Measurements from ENCODE around the gene TMEM123. TPM values are rescaled to one million over a fixed set of nuclear protein-coding genes. Genes with fewer than 3 reads are reported as not detected.

Gene TMEM123, protein sequence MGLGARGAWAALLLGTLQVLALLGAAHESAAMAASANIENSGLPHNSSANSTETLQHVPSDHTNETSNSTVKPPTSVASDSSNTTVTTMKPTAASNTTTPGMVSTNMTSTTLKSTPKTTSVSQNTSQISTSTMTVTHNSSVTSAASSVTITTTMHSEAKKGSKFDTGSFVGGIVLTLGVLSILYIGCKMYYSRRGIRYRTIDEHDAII
- total RNA-seq: 188 TPM
- polyA plus RNA-seq: 98.0 TPM

DNA sequence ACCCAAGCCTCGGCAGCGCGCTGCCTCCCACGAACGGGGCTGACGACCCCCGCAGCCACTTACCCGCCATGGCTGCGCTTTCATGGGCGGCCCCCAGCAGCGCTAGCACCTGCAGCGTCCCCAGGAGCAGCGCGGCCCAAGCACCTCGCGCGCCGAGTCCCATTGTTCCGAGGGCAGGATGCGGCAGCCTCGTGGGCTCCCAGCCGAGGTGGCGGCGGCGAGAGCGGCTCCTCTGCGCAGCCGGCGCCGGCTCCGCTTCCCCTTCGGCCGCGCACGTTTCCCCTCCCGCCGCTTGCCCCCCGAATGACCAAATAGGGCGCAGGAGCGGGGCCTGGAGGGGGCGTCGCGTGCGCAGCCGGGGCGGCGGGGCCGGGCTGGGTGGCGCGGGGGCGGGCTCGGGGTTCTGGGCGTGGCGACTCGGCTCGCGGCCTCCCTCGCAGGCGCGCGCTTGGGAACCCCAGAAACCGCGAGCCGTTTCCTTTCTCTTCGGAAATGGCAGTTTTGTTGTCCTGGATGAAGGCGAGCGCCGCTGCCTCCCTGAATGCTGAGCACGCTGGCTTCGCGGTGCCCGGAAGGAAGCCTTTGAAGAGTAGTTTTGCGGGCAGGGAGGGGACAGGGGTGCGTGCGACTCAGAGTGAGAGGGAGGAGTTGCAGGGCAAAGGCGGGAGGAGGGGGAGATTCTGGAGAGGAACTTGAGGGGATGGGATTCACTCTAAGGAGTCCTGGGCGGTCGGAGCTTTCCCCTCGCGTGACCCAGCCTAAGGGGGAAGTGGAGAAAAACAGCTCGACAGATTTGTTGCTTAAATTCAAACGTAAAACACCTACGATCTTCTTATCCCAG lies at the start of gene TMEM123:
Gene TMEM123, minus strand, starts transcription at position 305 of the 841 bp plus-strand sequence. Its CDS starts 142 bp downstream, at position 163.
- Histone ChIP-seq H3K4me3 (ENCODE audit: low read depth, low read length) (peak within 1 kb of the TSS; percentile 82), H3K4me1 (ENCODE audit: insufficient read depth) (peaks cover 2% of the 10 kb centered on the region), H3K27ac (ENCODE audit: low read depth) (peak within 1 kb of the TSS; percentile 77), H3K36me3 (ENCODE audit: insufficient read depth) (peaks cover 2% of the 10 kb centered on the region)
- peak; percentile 51 for DNase-seq (ENCODE audit: extremely low spot score)
- WGBS: under 1% methylated on average over 83 of the region's 83 CpGs

DNA sequence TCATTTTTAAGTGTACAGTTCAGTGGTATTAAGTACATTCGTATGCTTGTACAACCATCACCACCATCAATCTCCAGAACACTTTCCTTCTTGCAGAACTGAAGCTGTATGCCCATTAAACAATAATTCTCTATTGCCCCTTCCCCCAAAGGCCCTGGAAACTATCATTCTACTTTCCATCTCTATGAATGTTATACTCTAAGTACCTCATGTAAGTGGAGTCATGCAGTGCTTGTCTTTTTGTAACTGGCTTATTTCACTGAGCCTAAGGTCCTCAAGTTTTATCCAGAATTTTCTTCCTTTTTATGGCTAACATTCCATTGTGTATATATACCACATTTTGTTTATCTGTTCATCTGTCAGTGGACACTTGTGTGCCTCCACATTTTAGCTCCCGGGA lies 48.3 kb upstream of the TMEM123 start:
- Histone ChIP-seq H3K27ac (ENCODE audit: low read depth) (no peak overlapping the region), H3K4me1 (ENCODE audit: insufficient read depth) (no peaks in the 10 kb centered on the region), H3K4me3 (ENCODE audit: low read depth, low read length) (no peak overlapping the region), H3K36me3 (ENCODE audit: insufficient read depth) (no peaks in the 10 kb centered on the region)
- WGBS: 69% methylated on average over 2 of the region's 2 CpGs
- DNase-seq (ENCODE audit: extremely low spot score): no peak

- 28% methylated on average over 2 of the region's 2 CpGs for whole genome bisulfite sequencing
- Histone ChIP-seq H3K27ac (ENCODE audit: low read depth) (no peak overlapping the region), H3K36me3 (ENCODE audit: insufficient read depth) (no peaks in the 10 kb centered on the region), H3K4me1 (ENCODE audit: insufficient read depth) (no peaks in the 10 kb centered on the region), H3K4me3 (ENCODE audit: low read depth, low read length) (no peak overlapping the region)
- DNase-seq (ENCODE audit: extremely low spot score): no peak
Observed at GRCh38 chr11:102499931-102500330, 47.4 kb upstream of the TMEM123 start.

GRCh38 chr11:102499151-102499550 lies 46.6 kb upstream of the TMEM123 start:
- H3K4me1 ChIP-seq (ENCODE audit: insufficient read depth): no peaks in the 10 kb centered on the region
- H3K36me3 ChIP-seq (ENCODE audit: insufficient read depth): no peaks in the 10 kb centered on the region
- WGBS: 88% methylated on average over 3 of the region's 3 CpGs
- H3K4me3 ChIP-seq (ENCODE audit: low read depth, low read length): no peak overlapping the region
- no peak overlapping the region for H3K27ac ChIP-seq (ENCODE audit: low read depth)
- DNase-seq (ENCODE audit: extremely low spot score): no peak

- Histone ChIP-seq H3K36me3 (ENCODE audit: insufficient read depth) (no peaks in the 10 kb centered on the region), H3K27ac (ENCODE audit: low read depth) (no peak overlapping the region), H3K4me1 (ENCODE audit: insufficient read depth) (no peaks in the 10 kb centered on the region), H3K4me3 (ENCODE audit: low read depth, low read length) (no peak overlapping the region)
- WGBS: 72% methylated on average over 4 of the region's 4 CpGs
- DNase-seq (ENCODE audit: extremely low spot score): no peak
Observed at GRCh38 chr11:102497061-102497460, 44.5 kb upstream of the TMEM123 start.

- no peaks in the 10 kb centered on the region for H3K4me1 ChIP-seq (ENCODE audit: insufficient read depth)
- H3K4me3 ChIP-seq (ENCODE audit: low read depth, low read length): no peak overlapping the region
- no peak overlapping the region for H3K27ac ChIP-seq (ENCODE audit: low read depth)
- 34% methylated on average over 12 of the region's 12 CpGs for WGBS
- DNase-seq (ENCODE audit: extremely low spot score): peak; percentile 67
- no peaks in the 10 kb centered on the region for H3K36me3 ChIP-seq (ENCODE audit: insufficient read depth)
Observed at GRCh38 chr11:102495161-102496042, 42.8 kb upstream of the TMEM123 start.

GRCh38 chr11:102494216-102494615 lies 41.7 kb upstream of the TMEM123 start:
- no peak overlapping the region for H3K27ac ChIP-seq (ENCODE audit: low read depth)
- no peak for DNase-seq (ENCODE audit: extremely low spot score)
- no peak overlapping the region for H3K4me3 ChIP-seq (ENCODE audit: low read depth, low read length)
- H3K4me1 ChIP-seq (ENCODE audit: insufficient read depth): no peaks in the 10 kb centered on the region
- WGBS: 76% methylated on average over 6 of the region's 6 CpGs
- no peaks in the 10 kb centered on the region for H3K36me3 ChIP-seq (ENCODE audit: insufficient read depth)

- no peak for DNase-seq (ENCODE audit: extremely low spot score)
- H3K27ac ChIP-seq (ENCODE audit: low read depth): no peak overlapping the region
- no peaks in the 10 kb centered on the region for H3K4me1 ChIP-seq (ENCODE audit: insufficient read depth)
- no peaks in the 10 kb centered on the region for H3K36me3 ChIP-seq (ENCODE audit: insufficient read depth)
- 79% methylated on average over 5 of the region's 5 CpGs for WGBS
- H3K4me3 ChIP-seq (ENCODE audit: low read depth, low read length): no peak overlapping the region
Observed at GRCh38 chr11:102493524-102493923, 41.0 kb upstream of the TMEM123 start.

- no peak for DNase-seq (ENCODE audit: extremely low spot score)
- no peaks in the 10 kb centered on the region for H3K4me1 ChIP-seq (ENCODE audit: insufficient read depth)
- H3K36me3 ChIP-seq (ENCODE audit: insufficient read depth): no peaks in the 10 kb centered on the region
- no peak overlapping the region for H3K27ac ChIP-seq (ENCODE audit: low read depth)
- no peak overlapping the region for H3K4me3 ChIP-seq (ENCODE audit: low read depth, low read length)
- WGBS: 91% methylated on average over 2 of the region's 2 CpGs
Observed at GRCh38 chr11:102491969-102492368, 39.4 kb upstream of the TMEM123 start.

DNA sequence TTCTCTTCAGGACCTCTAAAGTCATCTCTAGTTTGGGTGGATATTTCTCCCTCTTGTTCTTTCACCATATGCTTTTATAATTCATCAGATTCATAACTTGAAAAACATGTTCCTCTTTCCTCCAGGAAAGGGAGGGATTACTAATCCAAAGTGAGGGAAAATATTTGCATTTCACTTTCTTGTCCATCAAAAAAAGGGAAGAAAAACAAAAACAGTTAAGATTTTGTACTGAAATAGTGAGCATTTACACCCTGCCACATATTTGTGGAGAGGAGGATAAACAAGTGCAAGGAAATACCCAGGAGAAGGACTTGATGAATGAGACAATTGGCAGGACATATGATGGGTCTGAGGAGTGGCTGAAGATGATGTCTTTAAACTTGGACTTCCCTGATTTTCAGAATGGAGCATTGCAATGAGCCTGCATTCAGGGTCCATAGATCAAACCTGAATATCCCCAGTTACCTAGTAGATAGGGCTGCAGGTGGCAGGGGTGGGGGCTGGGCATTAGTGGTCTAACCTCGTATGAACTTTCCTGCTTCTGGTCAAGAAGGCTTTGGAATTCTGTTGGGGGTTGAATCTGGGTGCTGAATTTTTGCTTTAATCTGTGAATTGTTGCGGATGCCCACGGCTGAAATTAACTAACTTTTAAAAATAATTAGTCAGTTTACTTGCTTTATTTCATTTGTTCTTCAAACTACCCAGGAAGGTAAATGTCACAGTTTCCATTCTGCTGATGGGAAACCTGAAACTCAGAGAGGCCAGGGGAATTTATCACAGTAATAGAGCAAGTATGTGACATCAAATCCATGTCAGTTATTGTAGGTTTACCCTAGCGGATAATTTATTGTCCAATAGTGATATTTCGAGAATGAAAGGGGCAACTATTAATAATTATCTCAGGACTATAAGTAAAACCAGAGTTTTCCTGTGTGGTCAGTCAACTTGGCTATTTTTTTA lies 36.9 kb upstream of the TMEM123 start:
- DNase-seq (ENCODE audit: extremely low spot score): no peak

GRCh38 chr11:102488208-102488607 lies 35.6 kb upstream of the TMEM123 start:
- DNase-seq (ENCODE audit: extremely low spot score): no peak
- Histone ChIP-seq H3K4me1 (ENCODE audit: insufficient read depth) (no peaks in the 10 kb centered on the region), H3K36me3 (ENCODE audit: insufficient read depth) (no peaks in the 10 kb centered on the region), H3K4me3 (ENCODE audit: low read depth, low read length) (no peak overlapping the region), H3K27ac (ENCODE audit: low read depth) (no peak overlapping the region)
- WGBS: 84% methylated on average over 3 of the region's 3 CpGs

More for the DNA sequence above, 36.9 kb upstream of the TMEM123 start:
- WGBS: 81% methylated on average over 5 of the region's 5 CpGs
- Histone ChIP-seq H3K36me3 (ENCODE audit: insufficient read depth) (no peaks in the 10 kb centered on the region), H3K4me1 (ENCODE audit: insufficient read depth) (no peaks in the 10 kb centered on the region), H3K27ac (ENCODE audit: low read depth) (no peak overlapping the region), H3K4me3 (ENCODE audit: low read depth, low read length) (no peak overlapping the region)

DNA sequence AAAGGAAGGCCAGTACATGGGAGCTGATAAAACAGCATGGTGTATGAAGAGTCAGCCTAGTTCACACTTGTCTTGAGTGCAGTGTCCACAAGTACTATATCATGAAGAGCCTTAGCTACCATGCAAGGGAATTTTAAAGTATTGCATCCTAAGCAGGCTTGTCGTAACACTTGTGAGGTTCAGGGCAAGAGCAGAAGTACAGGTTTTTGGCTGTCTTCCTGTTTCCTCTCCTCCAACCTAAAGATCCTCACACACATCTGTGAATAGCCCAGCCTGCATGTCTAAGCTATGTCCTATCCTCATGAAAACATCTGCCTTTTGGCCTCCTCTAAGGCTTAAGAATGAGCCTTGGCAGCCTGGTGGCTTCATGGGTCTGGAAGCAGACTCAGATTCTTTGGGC lies 34.6 kb upstream of the TMEM123 start:
- 100% methylated on average over 1 of the region's 1 CpG for WGBS
- H3K27ac ChIP-seq (ENCODE audit: low read depth): no peak overlapping the region
- no peak overlapping the region for H3K4me3 ChIP-seq (ENCODE audit: low read depth, low read length)
- no peaks in the 10 kb centered on the region for H3K4me1 ChIP-seq (ENCODE audit: insufficient read depth)
- no peaks in the 10 kb centered on the region for H3K36me3 ChIP-seq (ENCODE audit: insufficient read depth)
- no peak for DNase-seq (ENCODE audit: extremely low spot score)

GRCh38 chr11:102486584-102486983 lies 34.0 kb upstream of the TMEM123 start:
- no peak overlapping the region for H3K27ac ChIP-seq (ENCODE audit: low read depth)
- no peak for DNase-seq (ENCODE audit: extremely low spot score)
- WGBS: 91% methylated on average over 2 of the region's 2 CpGs
- H3K4me3 ChIP-seq (ENCODE audit: low read depth, low read length): no peak overlapping the region
- H3K36me3 ChIP-seq (ENCODE audit: insufficient read depth): no peaks in the 10 kb centered on the region
- H3K4me1 ChIP-seq (ENCODE audit: insufficient read depth): no peaks in the 10 kb centered on the region

Measured in urinary bladder (tissue), 4 donors.